ENCODE data around the gene THBS2. TPM values are rescaled to one million over a fixed set of nuclear protein-coding genes. Genes with fewer than 3 reads are reported as not detected.

The THBS2 gene
- total RNA-seq, 1 donor from 2014 or later = not detected

- DNase-seq (ENCODE audit: low spot score, unreplicated experiment) = no peak
- Mint-ChIP-seq H3K36me3 (ENCODE audit: insufficient read depth) (no peaks in the 10 kb centered on the region), H3K9me3 (ENCODE audit: low read depth) (no peaks in the 10 kb centered on the region), H3K27ac (no peak overlapping the region), H3K4me3 (ENCODE audit: low read depth) (no peak overlapping the region), H3K4me1 (ENCODE audit: low read depth) (no peaks in the 10 kb centered on the region), H3K27me3 (peaks cover 6% of the 10 kb centered on the region)
- no peak for TF ChIP-seq CTCF (IDR thresholded peaks at IDR 0.05; ENCODE audit: unreplicated experiment)
Observed at GRCh38 chr6:169289619-169290339, 36.1 kb upstream of the THBS2 start.

GRCh38 chr6:169289257-169289618 is 35.6 kb upstream of the THBS2 start:
- H3K4me1 Mint-ChIP-seq (ENCODE audit: low read depth) = no peaks in the 10 kb centered on the region

GRCh38 chr6:169288591-169288990 is 34.9 kb upstream of the THBS2 start:
- Mint-ChIP-seq H3K36me3 (ENCODE audit: insufficient read depth) (no peaks in the 10 kb centered on the region), H3K9me3 (ENCODE audit: low read depth) (no peaks in the 10 kb centered on the region), H3K4me1 (ENCODE audit: low read depth) (no peaks in the 10 kb centered on the region), H3K27ac (no peak overlapping the region), H3K27me3 (peaks cover 6% of the 10 kb centered on the region), H3K4me3 (ENCODE audit: low read depth) (no peak overlapping the region)
- no peak for DNase-seq (ENCODE audit: low spot score, unreplicated experiment)
- TF ChIP-seq CTCF (IDR thresholded peaks at IDR 0.05; ENCODE audit: unreplicated experiment) = no peak

More at GRCh38 chr6:169289257-169289618, 35.6 kb upstream of the THBS2 start:
- no peak overlapping the region for H3K27ac Mint-ChIP-seq
- no peak for TF ChIP-seq CTCF (IDR thresholded peaks at IDR 0.05; ENCODE audit: unreplicated experiment)
- DNase-seq (ENCODE audit: low spot score, unreplicated experiment) = no peak
- no peaks in the 10 kb centered on the region for H3K9me3 Mint-ChIP-seq (ENCODE audit: low read depth)
- no peaks in the 10 kb centered on the region for H3K36me3 Mint-ChIP-seq (ENCODE audit: insufficient read depth)
- H3K4me3 Mint-ChIP-seq (ENCODE audit: low read depth) = no peak overlapping the region
- peaks cover 6% of the 10 kb centered on the region for H3K27me3 Mint-ChIP-seq

- no peaks in the 10 kb centered on the region for H3K36me3 Mint-ChIP-seq (ENCODE audit: insufficient read depth)
- no peak overlapping the region for H3K27ac Mint-ChIP-seq
- TF ChIP-seq CTCF (IDR thresholded peaks at IDR 0.05; ENCODE audit: unreplicated experiment) = no peak
- DNase-seq (ENCODE audit: low spot score, unreplicated experiment) = no peak
- no peak overlapping the region for H3K4me3 Mint-ChIP-seq (ENCODE audit: low read depth)
- H3K4me1 Mint-ChIP-seq (ENCODE audit: low read depth) = no peaks in the 10 kb centered on the region
- peaks cover 6% of the 10 kb centered on the region for H3K27me3 Mint-ChIP-seq
- no peaks in the 10 kb centered on the region for H3K9me3 Mint-ChIP-seq (ENCODE audit: low read depth)
Observed at GRCh38 chr6:169287675-169288074, 34.0 kb upstream of the THBS2 start.

GRCh38 chr6:169286961-169287360 is 33.3 kb upstream of the THBS2 start:
- Mint-ChIP-seq H3K9me3 (ENCODE audit: low read depth) (no peaks in the 10 kb centered on the region), H3K27me3 (peaks cover 6% of the 10 kb centered on the region), H3K4me1 (ENCODE audit: low read depth) (no peaks in the 10 kb centered on the region), H3K27ac (no peak overlapping the region), H3K36me3 (ENCODE audit: insufficient read depth) (no peaks in the 10 kb centered on the region), H3K4me3 (ENCODE audit: low read depth) (no peak overlapping the region)
- no peak for TF ChIP-seq CTCF (IDR thresholded peaks at IDR 0.05; ENCODE audit: unreplicated experiment)
- no peak for DNase-seq (ENCODE audit: low spot score, unreplicated experiment)

Data from progenitor cell of endocrine pancreas (in vitro differentiated cells).